ENCODE results near the gene PBX1. TPM values are rescaled to one million over a fixed set of nuclear protein-coding genes. Genes with fewer than 3 reads are reported as not detected.

PBX1 gene
- total RNA-seq, 2 donors from 2014 or later: 59.9 to 79.2 TPM

- Mint-ChIP-seq H3K4me1 (peaks cover 20% of the 10 kb centered on the region), H3K27ac (peak overlapping the region; percentile 28), H3K9me3 (no peaks in the 10 kb centered on the region), H3K4me3 (no peak overlapping the region), H3K36me3 (ENCODE audit: low read depth) (peaks cover 2% of the 10 kb centered on the region), H3K27me3 (ENCODE audit: insufficient read depth) (no peaks in the 10 kb centered on the region)
- Histone ChIP-seq H3K27ac (ENCODE audit: low read depth, low read length) (no peak overlapping the region), H3K4me1 (ENCODE audit: control insufficient read depth, insufficient read depth, low read length) (no peaks in the 10 kb centered on the region), H3K9me3 (ENCODE audit: control insufficient read depth, low read length) (no peaks in the 10 kb centered on the region), H3K36me3 (ENCODE audit: control insufficient read depth, insufficient read depth, low read length) (no peaks in the 10 kb centered on the region), H3K9ac (ENCODE audit: extremely low read depth, low read length, poor library complexity, severe bottlenecking) (no peak overlapping the region), H3K4me3 (ENCODE audit: low read length) (no peak overlapping the region), H3K27me3 (ENCODE audit: control insufficient read depth, insufficient read depth, low read length, poor library complexity, severe bottlenecking) (no peaks in the 10 kb centered on the region)
- 88 to 92% methylated on average over 6 to 7 of the region's 7 CpGs for WGBS, 2 experiments (ENCODE audit: insufficient coverage in 1 of 2, insufficient read length in 1 of 2)
- TF ChIP-seq, protein P1, sequence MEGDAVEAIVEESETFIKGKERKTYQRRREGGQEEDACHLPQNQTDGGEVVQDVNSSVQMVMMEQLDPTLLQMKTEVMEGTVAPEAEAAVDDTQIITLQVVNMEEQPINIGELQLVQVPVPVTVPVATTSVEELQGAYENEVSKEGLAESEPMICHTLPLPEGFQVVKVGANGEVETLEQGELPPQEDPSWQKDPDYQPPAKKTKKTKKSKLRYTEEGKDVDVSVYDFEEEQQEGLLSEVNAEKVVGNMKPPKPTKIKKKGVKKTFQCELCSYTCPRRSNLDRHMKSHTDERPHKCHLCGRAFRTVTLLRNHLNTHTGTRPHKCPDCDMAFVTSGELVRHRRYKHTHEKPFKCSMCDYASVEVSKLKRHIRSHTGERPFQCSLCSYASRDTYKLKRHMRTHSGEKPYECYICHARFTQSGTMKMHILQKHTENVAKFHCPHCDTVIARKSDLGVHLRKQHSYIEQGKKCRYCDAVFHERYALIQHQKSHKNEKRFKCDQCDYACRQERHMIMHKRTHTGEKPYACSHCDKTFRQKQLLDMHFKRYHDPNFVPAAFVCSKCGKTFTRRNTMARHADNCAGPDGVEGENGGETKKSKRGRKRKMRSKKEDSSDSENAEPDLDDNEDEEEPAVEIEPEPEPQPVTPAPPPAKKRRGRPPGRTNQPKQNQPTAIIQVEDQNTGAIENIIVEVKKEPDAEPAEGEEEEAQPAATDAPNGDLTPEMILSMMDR (conservative IDR thresholded peaks at IDR 0.05): no peak
- no peak for DNase-seq
Measured at GRCh38 chr1:164720440-164721227, 161.7 kb downstream of the PBX1 start.

GRCh38 chr1:164721228-164721496 lies 162.2 kb downstream of the PBX1 start:
- Mint-ChIP-seq H3K4me3 (no peak overlapping the region), H3K4me1 (peaks cover 20% of the 10 kb centered on the region), H3K36me3 (ENCODE audit: low read depth) (peaks cover 2% of the 10 kb centered on the region), H3K9me3 (no peaks in the 10 kb centered on the region), H3K27ac (peak overlapping the region; percentile 28), H3K27me3 (ENCODE audit: insufficient read depth) (no peaks in the 10 kb centered on the region)
- H3K36me3 ChIP-seq (ENCODE audit: control insufficient read depth, insufficient read depth, low read length): no peaks in the 10 kb centered on the region
- H3K9me3 ChIP-seq (ENCODE audit: control insufficient read depth, low read length): no peaks in the 10 kb centered on the region
- no peak for DNase-seq
- no peak overlapping the region for H3K9ac ChIP-seq (ENCODE audit: extremely low read depth, low read length, poor library complexity, severe bottlenecking)
- H3K4me1 ChIP-seq (ENCODE audit: control insufficient read depth, insufficient read depth, low read length): no peaks in the 10 kb centered on the region
- TF ChIP-seq, protein P1 (conservative IDR thresholded peaks at IDR 0.05): no peak
- no peak overlapping the region for H3K27ac ChIP-seq (ENCODE audit: low read depth, low read length)
- H3K4me3 ChIP-seq (ENCODE audit: low read length): no peak overlapping the region
- no peaks in the 10 kb centered on the region for H3K27me3 ChIP-seq (ENCODE audit: control insufficient read depth, insufficient read depth, low read length, poor library complexity, severe bottlenecking)
- 90 to 100% methylated on average over 2 of the region's 2 CpGs for WGBS, 2 experiments (ENCODE audit: insufficient coverage in 1 of 2, insufficient read length in 1 of 2)

- 92 to 97% methylated on average over 6 to 9 of the region's 9 CpGs for WGBS, 2 experiments (ENCODE audit: insufficient coverage in 1 of 2, insufficient read length in 1 of 2)
- H3K27me3 Mint-ChIP-seq (ENCODE audit: insufficient read depth): no peaks in the 10 kb centered on the region
- TF ChIP-seq, protein P1 (conservative IDR thresholded peaks at IDR 0.05): no peak
- Histone ChIP-seq H3K27ac (ENCODE audit: low read depth, low read length) (no peak overlapping the region), H3K27me3 (ENCODE audit: control insufficient read depth, insufficient read depth, low read length, poor library complexity, severe bottlenecking) (no peaks in the 10 kb centered on the region), H3K36me3 (ENCODE audit: control insufficient read depth, insufficient read depth, low read length) (no peaks in the 10 kb centered on the region), H3K4me1 (ENCODE audit: control insufficient read depth, insufficient read depth, low read length) (no peaks in the 10 kb centered on the region), H3K9me3 (ENCODE audit: control insufficient read depth, low read length) (no peaks in the 10 kb centered on the region), H3K4me3 (ENCODE audit: low read length) (no peak overlapping the region), H3K9ac (ENCODE audit: extremely low read depth, low read length, poor library complexity, severe bottlenecking) (no peak overlapping the region)
- no peak overlapping the region for H3K4me3 Mint-ChIP-seq
- H3K27ac Mint-ChIP-seq: no peak overlapping the region
- no peaks in the 10 kb centered on the region for H3K9me3 Mint-ChIP-seq
- peaks cover 20% of the 10 kb centered on the region for H3K4me1 Mint-ChIP-seq
- H3K36me3 Mint-ChIP-seq (ENCODE audit: low read depth): peaks cover 2% of the 10 kb centered on the region
- no peak for DNase-seq
Measured at GRCh38 chr1:164723296-164723798, 164.4 kb downstream of the PBX1 start.

Measured in endodermal cell (in vitro differentiated cells).